Measurements from ENCODE around the gene PEX7.
"Not testable (repeated sequence)": the region's sequence is repeated elsewhere in the genome, so short reads cannot be mapped to it uniquely, and the experiment has no call there.

Gene PEX7

GRCh38 chr6:136959471-136959891 lies 137.1 kb downstream of the PEX7 start:
- DNase-seq = no peak

GRCh38 chr6:136959935-136960334 lies 137.5 kb downstream of the PEX7 start:
- DNase-seq = not testable (repeated sequence)

GRCh38 chr6:136960781-136961180 lies 138.4 kb downstream of the PEX7 start:
- DNase-seq = no peak

DNA sequence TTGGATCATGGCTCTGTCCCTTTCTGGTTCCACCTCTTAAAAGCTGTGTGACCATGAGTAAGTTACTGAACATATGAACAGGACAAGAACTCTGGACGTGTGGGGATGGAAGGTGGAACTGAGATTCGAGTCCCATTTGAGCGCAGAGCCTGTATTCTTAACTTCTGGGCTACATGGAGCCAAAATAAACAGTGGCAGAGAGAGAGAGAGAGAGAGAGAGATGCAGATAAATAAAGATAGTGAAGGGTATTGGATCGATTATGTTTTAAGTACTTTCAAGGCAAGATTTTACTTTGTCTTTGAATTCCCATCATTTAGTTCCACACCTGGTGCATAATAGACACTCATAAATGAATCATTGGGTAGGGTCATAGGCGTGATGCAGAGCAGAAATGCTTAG lies 139.5 kb downstream of the PEX7 start:
- no peak for DNase-seq

DNA sequence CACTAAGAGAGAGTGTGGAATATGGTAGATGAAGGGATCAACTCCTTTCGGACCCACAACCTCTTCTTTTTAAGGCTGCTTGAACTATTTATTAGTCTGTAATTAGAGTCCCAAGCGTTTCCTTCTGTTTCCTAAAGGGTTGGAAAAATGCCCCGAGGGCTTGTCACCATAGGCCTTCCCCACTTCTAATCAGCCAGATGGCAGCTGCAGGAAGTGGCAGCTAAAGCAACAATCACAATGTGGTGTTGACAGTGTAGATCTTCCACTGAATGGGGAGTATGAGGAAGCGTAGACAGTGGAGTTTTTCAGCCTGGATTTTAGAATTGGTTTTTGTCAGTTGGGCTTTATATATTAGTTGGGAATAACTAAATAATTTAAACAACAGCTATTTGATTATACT lies 140.3 kb downstream of the PEX7 start:
- no peak for DNase-seq

- no peak for DNase-seq
These were observed 140.9 kb downstream of the PEX7 start for GRCh38 chr6:136963259-136963658.

All from NCI-H1048 (cell line).